ENCODE measurements around the gene MORF4L1. TPM values are rescaled to one million over a fixed set of nuclear protein-coding genes. Genes with fewer than 3 reads are reported as not detected.

The MORF4L1 gene
- total RNA-seq, 2 donors from 2014 or later, result 330 to 368 TPM

DNA sequence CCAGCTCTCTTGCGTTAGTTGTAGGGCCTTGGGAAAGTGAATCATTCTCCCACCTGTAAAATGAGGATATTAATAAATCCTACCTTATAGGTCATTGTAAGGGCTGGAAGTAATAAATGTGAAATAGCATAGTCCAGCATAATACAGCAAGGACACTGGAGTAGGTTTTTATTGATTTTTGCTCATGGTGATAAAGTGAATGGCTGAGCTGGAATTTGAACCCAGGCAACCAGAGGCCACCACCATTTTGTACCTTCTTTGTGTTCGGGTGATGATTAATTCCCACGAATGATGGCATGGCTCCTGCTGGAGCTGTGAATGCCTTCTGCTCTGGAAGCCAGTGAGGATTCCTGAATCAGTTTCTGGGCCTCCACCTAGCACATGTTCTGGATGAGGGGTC lies 40.3 kb downstream of the MORF4L1 start:
- DNase-seq (ENCODE audit: low spot score), result no peak
- H3K27me3 ChIP-seq, result no peaks in the 10 kb centered on the region
- H3K27ac ChIP-seq, result no peak overlapping the region
- TF ChIP-seq, protein P1, sequence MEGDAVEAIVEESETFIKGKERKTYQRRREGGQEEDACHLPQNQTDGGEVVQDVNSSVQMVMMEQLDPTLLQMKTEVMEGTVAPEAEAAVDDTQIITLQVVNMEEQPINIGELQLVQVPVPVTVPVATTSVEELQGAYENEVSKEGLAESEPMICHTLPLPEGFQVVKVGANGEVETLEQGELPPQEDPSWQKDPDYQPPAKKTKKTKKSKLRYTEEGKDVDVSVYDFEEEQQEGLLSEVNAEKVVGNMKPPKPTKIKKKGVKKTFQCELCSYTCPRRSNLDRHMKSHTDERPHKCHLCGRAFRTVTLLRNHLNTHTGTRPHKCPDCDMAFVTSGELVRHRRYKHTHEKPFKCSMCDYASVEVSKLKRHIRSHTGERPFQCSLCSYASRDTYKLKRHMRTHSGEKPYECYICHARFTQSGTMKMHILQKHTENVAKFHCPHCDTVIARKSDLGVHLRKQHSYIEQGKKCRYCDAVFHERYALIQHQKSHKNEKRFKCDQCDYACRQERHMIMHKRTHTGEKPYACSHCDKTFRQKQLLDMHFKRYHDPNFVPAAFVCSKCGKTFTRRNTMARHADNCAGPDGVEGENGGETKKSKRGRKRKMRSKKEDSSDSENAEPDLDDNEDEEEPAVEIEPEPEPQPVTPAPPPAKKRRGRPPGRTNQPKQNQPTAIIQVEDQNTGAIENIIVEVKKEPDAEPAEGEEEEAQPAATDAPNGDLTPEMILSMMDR (IDR thresholded peaks at IDR 0.05), result no peak
- no peak overlapping the region for H3K4me3 ChIP-seq
- H3K36me3 ChIP-seq, result peaks cover 17% of the 10 kb centered on the region
- no peaks in the 10 kb centered on the region for H3K9me3 ChIP-seq
- peaks cover 0 to 45% of the 10 kb centered on the region in 2 donors for H3K4me1 ChIP-seq

DNA sequence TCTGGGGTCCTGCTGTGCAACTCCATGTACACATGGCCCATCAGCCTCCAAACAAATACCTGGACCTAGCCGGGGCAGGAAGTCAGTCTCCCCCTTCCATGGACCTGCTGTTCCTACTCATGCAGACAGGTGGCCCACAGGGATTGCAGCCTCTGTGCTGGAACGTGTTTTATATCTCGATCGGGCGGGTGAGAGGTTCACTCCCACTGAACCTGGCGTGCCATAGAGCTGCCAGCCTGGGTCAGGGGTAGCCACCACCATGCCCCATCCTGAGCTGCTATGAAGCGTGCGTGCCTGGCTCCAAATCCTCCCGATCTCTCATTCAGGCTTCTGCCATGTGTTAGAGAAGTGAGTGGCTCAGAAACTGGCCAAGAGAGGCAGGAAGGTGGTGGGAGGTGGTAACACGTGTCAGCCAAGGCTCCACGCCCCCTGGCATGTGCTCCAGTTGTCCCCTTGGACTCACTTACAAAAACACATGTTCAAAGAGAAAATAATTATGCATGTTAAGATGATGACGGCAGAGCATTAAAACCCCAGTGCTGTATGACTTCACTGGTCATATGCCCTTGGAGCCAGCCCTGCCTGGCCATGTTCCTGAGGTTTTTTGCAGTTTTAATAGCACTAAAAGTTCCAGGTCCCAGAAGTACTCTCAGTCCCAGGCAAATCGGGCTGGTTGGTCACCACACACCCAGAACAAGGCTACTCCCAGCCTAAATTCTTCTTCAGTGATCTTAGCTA lies 41.5 kb downstream of the MORF4L1 start:
- no peaks in the 10 kb centered on the region for H3K27me3 ChIP-seq
- H3K4me1 ChIP-seq, result peaks cover 0 to 45% of the 10 kb centered on the region in 2 donors
- no peak overlapping the region for H3K4me3 ChIP-seq
- peak overlapping the region; percentile 25 to 46 for H3K27ac ChIP-seq
- DNase-seq (ENCODE audit: low spot score), result no peak
- H3K9me3 ChIP-seq, result no peaks in the 10 kb centered on the region
- H3K36me3 ChIP-seq, result peaks cover 24% of the 10 kb centered on the region
- TF ChIP-seq, protein P1 (IDR thresholded peaks at IDR 0.05), result peak; percentile 18 to 66

DNA sequence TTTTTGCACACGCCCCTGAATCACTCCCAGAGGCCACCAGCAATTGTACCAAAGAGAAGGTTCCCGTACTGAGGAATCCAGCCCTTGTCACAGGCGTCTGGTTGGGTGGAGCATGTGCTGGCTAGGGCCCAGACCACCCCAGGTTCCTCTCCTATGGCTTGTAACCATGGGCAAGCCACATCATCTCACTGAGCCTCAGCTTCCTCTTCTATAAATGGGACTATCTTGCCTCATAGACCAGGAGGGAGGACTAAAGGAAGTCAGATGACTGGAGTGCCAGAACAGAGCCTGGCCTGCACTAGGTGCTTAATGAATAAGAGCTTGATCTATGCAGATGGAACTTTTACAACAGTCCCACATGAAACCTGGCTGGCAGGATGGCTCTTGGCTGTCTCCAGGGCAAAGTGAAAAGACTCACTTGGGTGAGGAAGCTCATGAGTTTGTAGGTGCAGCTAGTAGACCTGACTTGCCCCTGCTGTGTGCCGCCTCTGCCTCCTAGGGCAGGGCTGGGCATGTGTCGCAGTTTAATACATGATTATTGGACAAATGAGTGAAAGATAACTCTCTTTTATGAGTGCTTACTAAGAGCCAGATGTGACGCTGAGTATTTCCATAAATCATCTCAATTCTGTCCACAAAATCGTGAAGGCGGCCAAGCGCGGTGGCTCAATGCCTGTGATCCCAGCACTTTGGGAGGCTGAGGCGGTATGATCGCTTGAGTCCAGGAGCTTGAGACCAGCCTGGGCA lies 42.8 kb downstream of the MORF4L1 start:
- no peak for DNase-seq (ENCODE audit: low spot score)
- Histone ChIP-seq H3K27me3 (no peaks in the 10 kb centered on the region), H3K36me3 (peaks cover 25% of the 10 kb centered on the region), H3K27ac (peak overlapping the region; percentile 14 to 46), H3K9me3 (no peaks in the 10 kb centered on the region), H3K4me3 (no peak overlapping the region), H3K4me1 (peaks cover 0 to 38% of the 10 kb centered on the region in 2 donors)
- TF ChIP-seq, protein P1 (IDR thresholded peaks at IDR 0.05), result no peak

DNA sequence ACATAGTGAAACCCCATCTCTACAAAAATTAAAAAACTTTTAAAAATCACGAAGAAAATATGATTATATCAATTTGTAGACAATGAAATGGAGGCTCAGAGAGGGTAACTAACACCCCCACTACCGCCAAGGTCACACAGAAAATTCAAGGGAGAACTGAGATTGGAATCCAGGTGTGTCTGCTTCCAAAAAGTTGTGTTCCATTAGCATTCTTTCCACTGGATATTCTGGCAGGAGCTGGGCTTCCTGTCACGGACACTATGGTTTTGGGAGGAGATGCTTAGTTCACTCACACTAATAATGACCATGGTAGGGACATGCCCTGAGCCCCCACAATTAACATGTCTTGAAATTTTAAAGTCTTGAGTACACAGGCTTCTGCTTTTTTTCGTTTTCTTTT lies 43.4 kb downstream of the MORF4L1 start:
- no peaks in the 10 kb centered on the region for H3K27me3 ChIP-seq
- no peaks in the 10 kb centered on the region for H3K9me3 ChIP-seq
- H3K27ac ChIP-seq, result peak overlapping the region; percentile 10 to 14
- DNase-seq (ENCODE audit: low spot score), result no peak
- H3K4me3 ChIP-seq, result no peak overlapping the region
- peaks cover 0 to 38% of the 10 kb centered on the region in 2 donors for H3K4me1 ChIP-seq
- TF ChIP-seq, protein P1 (IDR thresholded peaks at IDR 0.05), result no peak
- peaks cover 27% of the 10 kb centered on the region for H3K36me3 ChIP-seq

DNA sequence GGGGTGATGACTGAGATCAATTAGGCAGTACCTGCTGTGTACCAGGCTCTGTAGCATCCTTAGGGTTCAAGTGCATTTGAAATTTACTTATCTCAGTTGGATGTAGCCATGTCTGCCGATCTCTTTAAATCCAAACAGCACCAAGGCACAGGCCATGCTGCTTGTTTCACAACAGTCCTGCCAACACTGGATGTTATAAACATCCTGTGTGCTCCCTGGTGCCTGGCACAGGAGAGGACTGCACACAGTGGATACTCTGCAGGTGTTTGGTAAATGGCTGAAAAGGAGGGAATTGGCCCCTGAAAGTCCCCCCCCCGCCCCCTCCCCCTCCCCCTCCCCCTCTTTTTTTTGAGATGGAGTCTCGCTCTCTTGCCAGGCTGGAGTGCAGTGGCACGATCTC lies 45.2 kb downstream of the MORF4L1 start:
- TF ChIP-seq, protein P1 (IDR thresholded peaks at IDR 0.05), result no peak
- H3K4me3 ChIP-seq, result no peak overlapping the region
- peak; percentile 18 for DNase-seq (ENCODE audit: low spot score)
- H3K27me3 ChIP-seq, result no peaks in the 10 kb centered on the region
- no peaks in the 10 kb centered on the region for H3K9me3 ChIP-seq
- H3K27ac ChIP-seq, result no peak overlapping the region
- peaks cover 39% of the 10 kb centered on the region for H3K36me3 ChIP-seq
- peaks cover 0 to 38% of the 10 kb centered on the region in 2 donors for H3K4me1 ChIP-seq
